Common myeloid progenitor, CD34-positive (primary cell): ENCODE measurements around the gene SLC18B1.

ENCODE experiments used
- CTCF ChIA-PET: fragments of 350-600 bp; sonication (Branson Sonifier 250); formaldehyde crosslinking; loops from one replicate; lab custom pipeline; 2021; ENCODE audit warnings: antibody characterized with exemption; lab: Charles Lee
- POLR2A ChIA-PET: fragments of 350-600 bp; sonication (Branson Sonifier 250); formaldehyde crosslinking; loops from one replicate; lab custom pipeline; 2021; ENCODE audit warnings: antibody characterized with exemption; lab: Charles Lee
- DNase-seq, 3 donors: peaks; one replicate each; pipeline versions ENCODE4 v3.0.0 to v3.0.0-alpha.2; 2013
- H3K27ac ChIP-seq, 2 experiments: 1 replicate in 1 of 2; 2 replicates in 1 of 2; pipeline ENCODE4 v1.7.0; 2013; ENCODE audit warnings: inconsistent platforms in 2 of 2, low read length in 2 of 2, mild to moderate bottlenecking in 2 of 2, low read depth in 1 of 2, moderate library complexity in 1 of 2; ENCODE audit not compliant: severe bottlenecking in 2 of 2, insufficient read depth in 1 of 2, poor library complexity in 1 of 2
- H3K27me3 ChIP-seq, 5 experiments: replicated peaks in 2 of 5; 1 replicate in 3 of 5; 2 replicates in 2 of 5; pipeline versions ENCODE4 v1.6.1 to v1.7.0; 2013; ENCODE audit warnings: low read length in 4 of 5, mild to moderate bottlenecking in 2 of 5, moderate library complexity in 2 of 5, inconsistent platforms in 1 of 5; ENCODE audit not compliant: insufficient read depth in 5 of 5, control insufficient read depth in 4 of 5
- H3K36me3 ChIP-seq, 4 experiments: 1 replicate in 2 of 4; 2 replicates in 2 of 4; pipeline versions ENCODE4 v1.6.1 to v1.7.0; 2013; ENCODE audit warnings: low read length in 3 of 4, control low read depth in 1 of 4, mild to moderate bottlenecking in 1 of 4; ENCODE audit not compliant: control insufficient read depth in 4 of 4, insufficient read depth in 4 of 4
- H3K4me1 ChIP-seq, 4 experiments: 1 replicate in 3 of 4; 2 replicates in 1 of 4; pipeline versions ENCODE4 v1.6.1 to v1.7.1; 2013; ENCODE audit warnings: low read length in 3 of 4, mild to moderate bottlenecking in 3 of 4, control low read depth in 1 of 4, inconsistent platforms in 1 of 4, moderate library complexity in 1 of 4; ENCODE audit not compliant: control insufficient read depth in 4 of 4, insufficient read depth in 4 of 4; ENCODE audit errors: control extremely low read depth in 1 of 4
- H3K4me3 ChIP-seq, 7 experiments: 1 replicate in 4 of 7; 2 replicates in 3 of 7; pipeline versions ENCODE4 v1.5.1 to v1.7.0; 2013; ENCODE audit warnings: mild to moderate bottlenecking in 7 of 7, low read length in 6 of 7, moderate library complexity in 6 of 7, inconsistent platforms in 2 of 7, low read depth in 2 of 7, control low read depth in 1 of 7; ENCODE audit not compliant: insufficient read depth in 4 of 7, control insufficient read depth in 1 of 7; ENCODE audit errors: extremely low read depth in 1 of 7
- H3K9me3 ChIP-seq, 5 experiments: 1 replicate in 4 of 5; 2 replicates in 1 of 5; pipeline versions ENCODE4 v1.6.1 to v1.7.1; 2013; ENCODE audit warnings: low read length in 4 of 5, mild to moderate bottlenecking in 2 of 5, inconsistent platforms in 1 of 5, low read depth in 1 of 5, moderate library complexity in 1 of 5; ENCODE audit not compliant: control insufficient read depth in 4 of 5, insufficient read depth in 2 of 5; ENCODE audit errors: control extremely low read depth in 1 of 5
- WGBS: methylation state at CpG from one replicate; pipeline ENCODE4 v1.1.5; 2013; ENCODE audit not compliant: insufficient coverage; 5-methylcytosine and 5-hydroxymethylcytosine counted together

The SLC18B1 gene

DNA sequence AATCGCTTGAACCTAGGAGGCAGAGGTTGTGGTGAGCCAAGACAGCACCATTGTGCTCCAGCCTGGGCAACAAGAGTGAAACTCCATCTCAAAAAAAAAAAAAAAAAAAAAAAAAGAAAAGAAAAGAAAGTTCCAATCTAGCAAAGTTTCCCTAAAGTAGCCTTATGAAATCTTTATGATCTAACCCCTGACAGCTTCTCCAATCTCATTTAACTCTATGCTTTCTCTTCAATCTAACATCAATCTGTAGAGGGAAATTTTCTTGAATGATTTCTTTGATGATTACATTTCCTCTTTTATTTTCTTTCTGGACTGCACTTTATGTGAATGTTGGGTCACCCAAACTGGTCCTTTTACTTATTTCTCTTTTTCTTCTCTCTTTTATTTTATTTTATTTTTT lies 2.2 kb upstream of the SLC18B1 start:
- no peak for DNase-seq
- WGBS = 83% methylated on average over 1 of the region's 1 CpG
- Histone ChIP-seq H3K9me3 (peaks cover 0 to 5% (median 0%) of the 10 kb centered on the region in 5 experiments), H3K36me3 (no peaks in the 10 kb centered on the region), H3K27me3 (no peaks in the 10 kb centered on the region), H3K27ac (no peak overlapping the region), H3K4me1 (peaks cover 0 to 11% (median 3%) of the 10 kb centered on the region in 4 experiments), H3K4me3 (no peak overlapping the region)
- CTCF ChIA-PET = interaction anchor here (0.9 to 3.5 kb wide), 5 partner anchors 9 to 131 kb away, joined by 3 to 30 read pairs (median 4); no protein-coding TSS in a partner anchor
- POLR2A ChIA-PET = interaction anchor here (3.2 kb wide), 1 partner anchor 13 kb away, joined by 15 read pairs; the partner anchor contains the start of gene RPS12

DNA sequence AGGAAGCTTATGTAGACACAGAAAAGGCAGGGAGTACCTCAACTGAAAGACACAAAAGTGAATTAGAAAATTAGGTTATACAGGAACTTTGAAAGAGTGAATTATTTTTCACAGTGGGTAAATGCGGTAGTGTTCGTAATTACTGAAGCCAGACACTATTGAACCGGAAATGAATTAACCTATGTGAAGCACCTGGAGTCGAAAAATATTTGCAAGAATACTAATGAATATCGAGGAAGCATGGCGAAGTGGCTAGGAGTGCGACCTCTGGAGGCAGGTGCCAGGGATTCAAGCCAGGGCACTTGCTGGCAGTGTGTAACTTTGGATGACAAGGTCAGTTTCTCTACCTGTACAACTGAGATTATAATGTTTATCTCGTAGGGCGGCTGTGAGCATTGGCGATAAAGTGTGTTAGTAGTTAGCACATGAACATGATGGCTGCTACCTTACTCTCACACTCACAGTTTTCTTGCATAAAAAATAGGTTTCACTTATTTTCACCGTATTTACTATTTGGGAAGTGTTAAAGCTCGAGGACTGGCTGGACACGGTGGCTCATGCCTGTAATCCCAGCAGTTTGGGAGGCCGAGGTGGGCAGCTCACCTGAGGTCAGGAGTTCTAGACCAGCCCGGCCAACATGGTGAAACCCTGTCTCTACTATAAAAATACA lies 567 bp upstream of the SLC18B1 start:
- Histone ChIP-seq H3K27ac (no peak overlapping the region), H3K27me3 (no peaks in the 10 kb centered on the region), H3K36me3 (no peaks in the 10 kb centered on the region), H3K4me3 (peak overlapping the region in 6 of 7 experiments; percentile 74 to 96 (median 89)), H3K9me3 (peaks cover 0 to 5% (median 0%) of the 10 kb centered on the region in 5 experiments), H3K4me1 (peaks cover 0 to 11% (median 3%) of the 10 kb centered on the region in 4 experiments)
- ChIA-PET POLR2A (interaction anchor here (0.6 to 3.2 kb wide), 2 partner anchors 15 to 17 kb away, joined by 3 to 15 read pairs; partner anchors contain the start of gene RPS12), CTCF (interaction anchor here (0.7 to 3.5 kb wide), 20 partner anchors 8 to 279 kb away, joined by 3 to 30 read pairs (median 3); no protein-coding TSS in a partner anchor)
- DNase-seq = peak; percentile 74 to 84 (median 79)
- 0% methylated on average over 7 of the region's 15 CpGs for WGBS

DNA sequence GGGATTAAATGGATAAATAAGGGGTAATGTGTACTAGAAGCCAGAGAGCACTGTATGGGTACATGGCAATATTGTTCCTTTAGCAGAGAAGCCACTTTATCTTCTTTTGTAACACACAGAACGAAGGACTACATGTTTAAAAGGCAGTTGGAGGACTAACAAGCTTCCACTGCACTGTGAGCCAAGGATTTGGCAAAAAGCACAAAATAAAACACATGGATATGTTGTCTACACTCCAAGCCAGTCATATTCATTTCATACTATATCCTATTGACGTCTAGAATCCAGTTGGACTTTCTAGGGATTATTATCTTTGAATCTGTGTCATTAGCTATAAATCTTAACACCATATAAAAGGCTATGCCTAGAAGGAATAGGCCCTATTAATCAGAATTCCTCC lies 3.0 kb downstream of the SLC18B1 start:
- CTCF ChIA-PET = interaction anchor here (0.7 kb wide), 1 partner anchor 14 kb away, joined by 3 read pairs; no protein-coding TSS in a partner anchor
- H3K4me3 ChIP-seq = no peak overlapping the region
- POLR2A ChIA-PET = no interaction called here
- no peaks in the 10 kb centered on the region for H3K9me3 ChIP-seq
- no peaks in the 10 kb centered on the region for H3K36me3 ChIP-seq
- H3K27ac ChIP-seq = no peak overlapping the region
- no peaks in the 10 kb centered on the region for H3K27me3 ChIP-seq
- H3K4me1 ChIP-seq = peaks cover 0 to 11% (median 3%) of the 10 kb centered on the region in 4 experiments
- WGBS = 94% methylated on average over 2 of the region's 2 CpGs
- DNase-seq = no peak

DNA sequence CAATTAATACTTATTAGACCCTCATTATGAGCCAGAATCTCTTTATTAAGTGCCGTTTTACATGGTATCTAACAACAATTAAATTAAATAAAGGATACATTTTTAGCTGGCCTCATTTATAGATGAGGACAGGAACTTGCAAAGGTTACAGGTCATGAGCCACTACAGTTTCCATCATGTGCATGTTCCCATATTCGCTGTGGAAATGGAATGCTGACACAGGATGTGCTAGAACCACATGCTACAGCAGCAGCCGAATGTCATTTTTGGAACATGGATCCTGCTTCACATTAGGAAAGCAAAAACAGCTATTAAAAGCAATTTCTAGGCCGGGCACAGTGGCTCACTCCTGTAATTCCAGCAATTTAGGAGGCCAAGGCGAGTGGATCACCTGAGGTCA lies 5.9 kb downstream of the SLC18B1 start:
- DNase-seq = no peak
- CTCF ChIA-PET = interaction anchor here (1.0 to 2.4 kb wide), 3 partner anchors 20 to 170 kb away, joined by 3 to 11 read pairs (median 4); no protein-coding TSS in a partner anchor
- no peak overlapping the region for H3K27ac ChIP-seq
- H3K4me1 ChIP-seq = peaks cover 0 to 4% (median 1%) of the 10 kb centered on the region in 4 experiments
- H3K9me3 ChIP-seq = no peaks in the 10 kb centered on the region
- H3K36me3 ChIP-seq = peaks cover 0 to 2% (median 0%) of the 10 kb centered on the region in 4 experiments
- POLR2A ChIA-PET = interaction anchor here (1.7 kb wide), 1 partner anchor 22 kb away, joined by 5 read pairs; the partner anchor contains the start of gene RPS12
- H3K4me3 ChIP-seq = no peak overlapping the region
- WGBS = 98% methylated on average over 4 of the region's 5 CpGs
- no peaks in the 10 kb centered on the region for H3K27me3 ChIP-seq

DNA sequence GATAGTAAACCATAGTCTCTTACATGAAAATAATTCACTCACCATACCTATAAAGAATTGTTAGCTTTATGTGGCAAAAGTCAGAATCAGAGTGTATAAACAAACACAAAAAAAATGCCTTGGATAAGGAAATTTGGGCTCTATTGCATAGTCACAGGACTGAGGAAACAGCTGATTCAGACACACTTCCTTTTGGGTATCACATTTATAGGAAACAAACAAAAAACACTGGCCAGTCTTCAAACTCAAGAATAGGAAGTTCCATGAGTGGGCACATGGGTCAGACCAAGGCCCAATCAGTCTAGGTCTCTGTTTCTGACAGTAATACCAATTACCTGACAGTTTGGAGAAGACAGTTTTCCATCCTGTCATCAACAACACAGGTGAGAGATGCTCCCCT lies 8.0 kb downstream of the SLC18B1 start:
- peaks cover 0 to 3% (median 0%) of the 10 kb centered on the region in 4 experiments for H3K4me1 ChIP-seq
- ChIA-PET CTCF (interaction anchor here (0.9 to 1.0 kb wide), 3 partner anchors 8 to 25 kb away, joined by 3 to 5 read pairs (median 3); partner anchors contain the start of gene SLC18B1), POLR2A (no interaction called here)
- H3K36me3 ChIP-seq = peaks cover 0 to 5% (median under 1%) of the 10 kb centered on the region in 4 experiments
- H3K27ac ChIP-seq = no peak overlapping the region
- no peaks in the 10 kb centered on the region for H3K9me3 ChIP-seq
- DNase-seq = peak in 2 of 3 donors; percentile 20 to 45
- H3K27me3 ChIP-seq = no peaks in the 10 kb centered on the region
- H3K4me3 ChIP-seq = no peak overlapping the region

DNA sequence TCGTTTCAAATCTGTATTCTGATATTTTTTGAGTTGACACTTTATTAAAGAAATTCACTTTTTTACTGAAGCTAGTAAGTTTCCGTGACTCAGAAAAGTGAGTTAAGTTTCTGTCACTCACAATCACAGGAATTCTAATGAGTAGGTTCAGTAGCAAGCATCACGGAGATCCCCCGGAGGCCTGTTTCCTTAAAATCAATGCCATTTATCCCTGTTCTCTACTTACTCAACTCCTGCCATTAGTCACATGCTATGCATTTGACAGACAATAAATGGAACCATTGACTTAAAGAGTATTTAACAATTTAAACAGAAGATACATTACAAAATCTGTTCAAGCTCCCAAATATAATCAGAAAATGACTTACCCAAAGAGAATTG lies 9.1 kb downstream of the SLC18B1 start:
- H3K27me3 ChIP-seq = no peaks in the 10 kb centered on the region
- no peak overlapping the region for H3K27ac ChIP-seq
- CTCF ChIA-PET = interaction anchor here (1.0 to 2.5 kb wide), 2 partner anchors 9 to 22 kb away, joined by 3 to 9 read pairs; partner anchors contain the start of gene SLC18B1
- DNase-seq = no peak
- WGBS = 100% methylated on average over 3 of the region's 4 CpGs
- POLR2A ChIA-PET = no interaction called here
- H3K9me3 ChIP-seq = no peaks in the 10 kb centered on the region
- peaks cover 0 to 3% (median 0%) of the 10 kb centered on the region in 4 experiments for H3K4me1 ChIP-seq
- H3K4me3 ChIP-seq = no peak overlapping the region
- H3K36me3 ChIP-seq = peaks cover 0 to 5% (median under 1%) of the 10 kb centered on the region in 4 experiments
